Parathyroid adenoma (tissue), 2 donors: Measurements from ENCODE around the gene PLEKHH1.

ENCODE experiments used
- H2AFZ ChIP-seq: fragments of 300-600 bp; sonication (generic); one replicate; pipeline ENCODE4 v1.7.0; 2017; ENCODE audit warnings: antibody characterized with exemption, mild to moderate bottlenecking
- H3K27ac ChIP-seq: fragments of 300-600 bp; sonication (generic); one replicate; pipeline ENCODE4 v1.7.0; 2017
- H3K27me3 ChIP-seq: fragments of 300-600 bp; sonication (generic); one replicate; pipeline ENCODE4 v1.7.0; 2017; ENCODE audit warnings: low read length; ENCODE audit not compliant: control insufficient read depth, insufficient read depth
- H3K36me3 ChIP-seq: fragments of 300-600 bp; sonication (generic); one replicate; pipeline ENCODE4 v1.7.0; 2017; ENCODE audit warnings: low read length; ENCODE audit not compliant: control insufficient read depth, insufficient read depth
- H3K4me1 ChIP-seq: fragments of 300-600 bp; sonication (generic); one replicate; pipeline ENCODE4 v1.7.0; 2017; ENCODE audit warnings: control low read depth
- H3K4me2 ChIP-seq: fragments of 300-600 bp; sonication (generic); one replicate; pipeline ENCODE4 v1.7.0; 2017; ENCODE audit warnings: low read length
- H3K4me3 ChIP-seq: fragments of 300-600 bp; sonication (generic); one replicate; pipeline ENCODE4 v1.7.0; 2017; ENCODE audit warnings: low read depth, low read length
- H3K79me2 ChIP-seq: fragments of 300-600 bp; sonication (generic); one replicate; pipeline ENCODE4 v1.7.0; 2017; ENCODE audit warnings: control low read depth
- H3K9ac ChIP-seq: fragments of 300-600 bp; sonication (generic); one replicate; pipeline ENCODE4 v1.7.0; 2017; ENCODE audit warnings: mild to moderate bottlenecking
- H3K9me3 ChIP-seq: fragments of 300-600 bp; sonication (generic); one replicate; pipeline ENCODE4 v1.7.0; 2017; ENCODE audit warnings: low read length; ENCODE audit not compliant: control insufficient read depth
- TF ChIP-seq, protein P1 (sequence below): fragments of 300-600 bp; sonication (generic); IDR thresholded peaks from one replicate; pipeline ENCODE4 v1.7.0; 2017; ENCODE audit warnings: antibody characterized with exemption, mild to moderate bottlenecking
- donor health status: primary hyperparathyroidism.

PLEKHH1 gene

DNA sequence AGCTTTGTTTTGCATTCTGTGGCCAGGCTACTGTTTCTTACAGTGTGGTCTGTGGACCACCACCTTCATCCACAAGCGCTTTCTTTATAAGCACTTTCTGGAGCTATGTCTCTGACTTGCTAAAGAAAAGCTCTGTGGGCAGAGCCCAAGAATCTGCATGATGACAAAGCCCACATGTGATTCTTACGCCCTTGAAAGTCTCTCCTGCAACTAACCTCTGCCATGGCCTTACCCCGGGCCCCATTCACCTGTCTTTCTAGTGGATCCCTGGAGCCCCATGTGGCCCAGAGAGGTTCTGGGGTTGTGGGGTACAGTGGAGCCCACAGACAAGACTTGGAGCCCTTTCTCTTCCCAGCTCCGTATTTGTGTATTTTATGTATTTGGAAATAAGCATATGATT, 16.6 kb downstream of the PLEKHH1 start:
- TF ChIP-seq, protein P1, sequence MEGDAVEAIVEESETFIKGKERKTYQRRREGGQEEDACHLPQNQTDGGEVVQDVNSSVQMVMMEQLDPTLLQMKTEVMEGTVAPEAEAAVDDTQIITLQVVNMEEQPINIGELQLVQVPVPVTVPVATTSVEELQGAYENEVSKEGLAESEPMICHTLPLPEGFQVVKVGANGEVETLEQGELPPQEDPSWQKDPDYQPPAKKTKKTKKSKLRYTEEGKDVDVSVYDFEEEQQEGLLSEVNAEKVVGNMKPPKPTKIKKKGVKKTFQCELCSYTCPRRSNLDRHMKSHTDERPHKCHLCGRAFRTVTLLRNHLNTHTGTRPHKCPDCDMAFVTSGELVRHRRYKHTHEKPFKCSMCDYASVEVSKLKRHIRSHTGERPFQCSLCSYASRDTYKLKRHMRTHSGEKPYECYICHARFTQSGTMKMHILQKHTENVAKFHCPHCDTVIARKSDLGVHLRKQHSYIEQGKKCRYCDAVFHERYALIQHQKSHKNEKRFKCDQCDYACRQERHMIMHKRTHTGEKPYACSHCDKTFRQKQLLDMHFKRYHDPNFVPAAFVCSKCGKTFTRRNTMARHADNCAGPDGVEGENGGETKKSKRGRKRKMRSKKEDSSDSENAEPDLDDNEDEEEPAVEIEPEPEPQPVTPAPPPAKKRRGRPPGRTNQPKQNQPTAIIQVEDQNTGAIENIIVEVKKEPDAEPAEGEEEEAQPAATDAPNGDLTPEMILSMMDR = no peak
- Histone ChIP-seq H3K36me3 (no peaks in the 10 kb centered on the region), H3K4me1 (peaks cover 10% of the 10 kb centered on the region), H3K79me2 (peaks cover 2% of the 10 kb centered on the region), H3K9me3 (no peaks in the 10 kb centered on the region), H2AFZ (no peak overlapping the region), H3K4me3 (no peak overlapping the region), H3K4me2 (no peak overlapping the region), H3K9ac (no peak overlapping the region), H3K27me3 (no peaks in the 10 kb centered on the region), H3K27ac (no peak overlapping the region)

- no peaks in the 10 kb centered on the region for H3K36me3 ChIP-seq
- peaks cover 2% of the 10 kb centered on the region for H3K79me2 ChIP-seq
- no peaks in the 10 kb centered on the region for H3K27me3 ChIP-seq
- no peak overlapping the region for H2AFZ ChIP-seq
- no peak overlapping the region for H3K4me3 ChIP-seq
- peaks cover 10% of the 10 kb centered on the region for H3K4me1 ChIP-seq
- H3K9ac ChIP-seq = no peak overlapping the region
- H3K4me2 ChIP-seq = no peak overlapping the region
- TF ChIP-seq, protein P1 = no peak
- H3K9me3 ChIP-seq = no peaks in the 10 kb centered on the region
- no peak overlapping the region for H3K27ac ChIP-seq
Observed at GRCh38 chr14:67551123-67551522, 18.0 kb downstream of the PLEKHH1 start.

DNA sequence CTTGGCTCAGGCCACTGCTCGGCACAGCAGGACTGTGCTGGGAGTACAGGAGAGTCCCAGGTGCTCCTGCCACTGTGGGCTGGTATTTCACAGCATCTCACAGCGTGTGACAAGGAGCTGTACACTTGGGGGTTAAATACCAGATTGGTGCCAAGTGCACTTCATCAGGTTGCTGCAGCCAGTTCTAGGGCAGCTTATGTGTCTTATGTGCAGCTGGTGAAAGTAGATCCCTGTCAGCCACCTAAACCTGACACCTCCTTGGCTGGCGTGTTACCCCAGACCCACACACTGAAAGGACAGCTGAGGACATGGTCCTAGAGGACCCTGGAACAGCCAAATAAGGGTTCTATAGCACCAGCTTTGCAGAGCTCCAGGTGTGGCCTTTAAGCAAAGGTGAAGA, 18.9 kb downstream of the PLEKHH1 start:
- TF ChIP-seq, protein P1 = no peak
- no peak overlapping the region for H3K4me3 ChIP-seq
- peaks cover 2% of the 10 kb centered on the region for H3K79me2 ChIP-seq
- no peak overlapping the region for H3K4me2 ChIP-seq
- H3K36me3 ChIP-seq = no peaks in the 10 kb centered on the region
- no peak overlapping the region for H3K27ac ChIP-seq
- peaks cover 10% of the 10 kb centered on the region for H3K4me1 ChIP-seq
- no peaks in the 10 kb centered on the region for H3K27me3 ChIP-seq
- no peak overlapping the region for H3K9ac ChIP-seq
- no peak overlapping the region for H2AFZ ChIP-seq
- no peaks in the 10 kb centered on the region for H3K9me3 ChIP-seq

GRCh38 chr14:67553547-67553946, 20.5 kb downstream of the PLEKHH1 start:
- Histone ChIP-seq H3K4me3 (no peak overlapping the region), H3K9ac (no peak overlapping the region), H3K27me3 (no peaks in the 10 kb centered on the region), H3K79me2 (peaks cover 2% of the 10 kb centered on the region), H3K4me1 (peaks cover 10% of the 10 kb centered on the region), H2AFZ (no peak overlapping the region), H3K4me2 (no peak overlapping the region), H3K27ac (peak overlapping the region; percentile 52), H3K36me3 (no peaks in the 10 kb centered on the region), H3K9me3 (no peaks in the 10 kb centered on the region)
- TF ChIP-seq, protein P1 = no peak

DNA sequence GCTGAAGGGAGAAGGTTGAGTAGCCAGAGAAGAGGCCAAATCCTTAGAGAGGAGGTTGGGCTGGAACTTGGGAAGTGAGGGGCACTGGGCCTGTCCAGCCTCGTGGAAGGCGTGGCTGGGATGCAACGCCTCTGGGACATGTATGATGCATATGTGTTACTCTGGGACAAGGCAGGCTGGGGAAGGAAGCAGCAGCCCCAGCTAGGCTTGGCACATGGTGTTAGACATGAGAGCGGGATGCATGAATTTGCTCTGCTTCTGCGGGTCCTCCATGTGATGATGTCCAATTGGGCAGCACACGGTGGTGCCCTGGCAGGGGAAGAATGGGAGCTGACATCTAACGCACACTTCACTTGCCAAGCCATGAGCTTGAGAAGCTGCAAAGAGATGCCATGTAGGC, 21.3 kb downstream of the PLEKHH1 start:
- H3K36me3 ChIP-seq = no peaks in the 10 kb centered on the region
- H3K9me3 ChIP-seq = no peaks in the 10 kb centered on the region
- no peak overlapping the region for H3K9ac ChIP-seq
- no peaks in the 10 kb centered on the region for H3K27me3 ChIP-seq
- H3K4me2 ChIP-seq = no peak overlapping the region
- peaks cover 2% of the 10 kb centered on the region for H3K79me2 ChIP-seq
- no peak overlapping the region for H3K4me3 ChIP-seq
- H2AFZ ChIP-seq = no peak overlapping the region
- TF ChIP-seq, protein P1 = no peak
- peaks cover 10% of the 10 kb centered on the region for H3K4me1 ChIP-seq
- no peak overlapping the region for H3K27ac ChIP-seq
